Measurements from ENCODE around the gene ZC3H7B.

Gene ZC3H7B

GRCh38 chr22:41368543-41369423 is 67.5 kb downstream of the ZC3H7B start:
- H3K4me3 ChIP-seq (ENCODE audit: low read depth, low read length), result no peak overlapping the region
- DNase-seq (ENCODE audit: low read depth), result no peak
- TF ChIP-seq CTCF (IDR thresholded peaks at IDR 0.05; ENCODE audit: low read depth, low read length), result no peak
- TF ChIP-seq MYC (IDR thresholded peaks at IDR 0.05; ENCODE audit: low read depth, low read length), result no peak
- no peak for TF ChIP-seq POLR2A (IDR thresholded peaks at IDR 0.05; ENCODE audit: extremely low read depth, insufficient read length)
- no peak for TF ChIP-seq MAX (IDR thresholded peaks at IDR 0.05; ENCODE audit: low read depth, low read length)

GRCh38 chr22:41369424-41369745 is 68.1 kb downstream of the ZC3H7B start:
- H3K4me3 ChIP-seq (ENCODE audit: low read depth, low read length), result no peak overlapping the region
- no peak for TF ChIP-seq MAX (IDR thresholded peaks at IDR 0.05; ENCODE audit: low read depth, low read length)
- no peak for TF ChIP-seq POLR2A (IDR thresholded peaks at IDR 0.05; ENCODE audit: extremely low read depth, insufficient read length)
- TF ChIP-seq CTCF (IDR thresholded peaks at IDR 0.05; ENCODE audit: low read depth, low read length), result no peak
- no peak for TF ChIP-seq MYC (IDR thresholded peaks at IDR 0.05; ENCODE audit: low read depth, low read length)
- DNase-seq (ENCODE audit: low read depth), result no peak

GRCh38 chr22:41369837-41370236 is 68.5 kb downstream of the ZC3H7B start:
- no peak for DNase-seq (ENCODE audit: low read depth)
- TF ChIP-seq MYC (IDR thresholded peaks at IDR 0.05; ENCODE audit: low read depth, low read length), result no peak
- H3K4me3 ChIP-seq (ENCODE audit: low read depth, low read length), result no peak overlapping the region

- DNase-seq (ENCODE audit: low read depth), result no peak
- H3K4me3 ChIP-seq (ENCODE audit: low read depth, low read length), result no peak overlapping the region
- TF ChIP-seq POLR2A (IDR thresholded peaks at IDR 0.05; ENCODE audit: extremely low read depth, insufficient read length) (no peak), MAX (IDR thresholded peaks at IDR 0.05; ENCODE audit: low read depth, low read length) (no peak), CTCF (IDR thresholded peaks at IDR 0.05; ENCODE audit: low read depth, low read length) (no peak), MYC (IDR thresholded peaks at IDR 0.05; ENCODE audit: low read depth, low read length) (no peak)
Measured at GRCh38 chr22:41377846-41378245, 76.5 kb downstream of the ZC3H7B start.

- TF ChIP-seq MYC (IDR thresholded peaks at IDR 0.05; ENCODE audit: low read depth, low read length) (peak; percentile 79), CTCF (IDR thresholded peaks at IDR 0.05; ENCODE audit: low read depth, low read length) (no peak), MAX (IDR thresholded peaks at IDR 0.05; ENCODE audit: low read depth, low read length) (no peak), POLR2A (IDR thresholded peaks at IDR 0.05; ENCODE audit: extremely low read depth, insufficient read length) (peak; percentile 41)
- DNase-seq (ENCODE audit: low read depth), result no peak
- H3K4me3 ChIP-seq (ENCODE audit: low read depth, low read length), result peak overlapping the region; percentile 44
Measured at GRCh38 chr22:41380993-41381328, 79.6 kb downstream of the ZC3H7B start.

- peak within 1 kb of the TSS; percentile 44 for H3K4me3 ChIP-seq (ENCODE audit: low read depth, low read length)
- TF ChIP-seq MAX (IDR thresholded peaks at IDR 0.05; ENCODE audit: low read depth, low read length) (peak; percentile 87), MYC (IDR thresholded peaks at IDR 0.05; ENCODE audit: low read depth, low read length) (peak; percentile 22), POLR2A (IDR thresholded peaks at IDR 0.05; ENCODE audit: extremely low read depth, insufficient read length) (no peak), CTCF (IDR thresholded peaks at IDR 0.05; ENCODE audit: low read depth, low read length) (no peak)
- peak; percentile 98 for DNase-seq (ENCODE audit: low read depth)
Measured at GRCh38 chr22:41381329-41382097, 80.2 kb downstream of the ZC3H7B start, which contains the start of gene TEF. Gene TEF, plus strand, starts transcription at chr22:41381942. Its CDS starts 103 bp downstream, at chr22:41382045.

All from NB4 (cell line).